ENCODE results near the gene PDZD4. TPM values are rescaled to one million over a fixed set of nuclear protein-coding genes. Genes with fewer than 3 reads are reported as not detected.

Gene PDZD4
- total RNA-seq, 1 donor from 2014 or later: 9.9 TPM

DNA sequence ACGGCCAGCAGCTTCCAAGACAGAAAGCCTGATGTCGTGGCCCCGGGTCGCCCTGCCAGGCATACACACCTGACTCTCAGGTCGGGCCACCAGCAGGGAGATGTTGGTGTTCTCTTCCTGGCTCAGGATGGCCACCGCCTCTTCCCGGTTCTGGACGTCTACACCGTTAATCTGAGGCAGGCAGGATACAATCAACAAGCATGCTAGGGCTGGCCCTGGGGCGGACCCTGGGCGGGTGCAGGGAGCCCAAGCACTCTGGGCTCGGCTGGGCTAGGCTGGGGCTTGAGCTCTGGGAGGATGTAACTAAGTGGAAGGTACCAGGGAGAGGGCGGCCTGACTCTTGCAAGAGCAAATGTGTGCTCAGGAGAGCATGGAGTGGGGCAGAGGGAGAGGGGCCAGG lies 24.9 kb downstream of the PDZD4 start:
- no peak for DNase-seq (ENCODE audit: low read depth)
- FAIRE-seq: no peak
- no peaks in the 10 kb centered on the region for H3K27me3 ChIP-seq (ENCODE audit: insufficient read depth, low read length)
- H3K27me3 Mint-ChIP-seq (ENCODE audit: low read depth, unreplicated experiment): peaks cover 2% of the 10 kb centered on the region
- H3K36me3 Mint-ChIP-seq (ENCODE audit: low read depth, unreplicated experiment): peaks cover 3% of the 10 kb centered on the region
- no peak overlapping the region for H3K4me3 ChIP-seq (ENCODE audit: insufficient read depth, low read depth, low read length)
- no peaks in the 10 kb centered on the region for H3K9me3 Mint-ChIP-seq (ENCODE audit: unreplicated experiment)
- H3K9ac ChIP-seq (ENCODE audit: low read length): no peak overlapping the region
- H3K27ac ChIP-seq (ENCODE audit: low read depth, low read length): no peak overlapping the region
- no peak overlapping the region for H3K4me2 ChIP-seq (ENCODE audit: low read length)
- H3K36me3 ChIP-seq (ENCODE audit: insufficient read depth, low read length): no peaks in the 10 kb centered on the region
- no peaks in the 10 kb centered on the region for H3K9me3 ChIP-seq (ENCODE audit: insufficient read depth, low read depth, low read length)
- no peak overlapping the region for H2AFZ ChIP-seq (ENCODE audit: low read depth, low read length)
- no peak overlapping the region for H3K27ac Mint-ChIP-seq (ENCODE audit: unreplicated experiment)
- no peaks in the 10 kb centered on the region for H3K4me1 Mint-ChIP-seq (ENCODE audit: low read depth, unreplicated experiment)
- no peak overlapping the region for H3K4me3 Mint-ChIP-seq (ENCODE audit: unreplicated experiment)
- TF ChIP-seq, protein P1, sequence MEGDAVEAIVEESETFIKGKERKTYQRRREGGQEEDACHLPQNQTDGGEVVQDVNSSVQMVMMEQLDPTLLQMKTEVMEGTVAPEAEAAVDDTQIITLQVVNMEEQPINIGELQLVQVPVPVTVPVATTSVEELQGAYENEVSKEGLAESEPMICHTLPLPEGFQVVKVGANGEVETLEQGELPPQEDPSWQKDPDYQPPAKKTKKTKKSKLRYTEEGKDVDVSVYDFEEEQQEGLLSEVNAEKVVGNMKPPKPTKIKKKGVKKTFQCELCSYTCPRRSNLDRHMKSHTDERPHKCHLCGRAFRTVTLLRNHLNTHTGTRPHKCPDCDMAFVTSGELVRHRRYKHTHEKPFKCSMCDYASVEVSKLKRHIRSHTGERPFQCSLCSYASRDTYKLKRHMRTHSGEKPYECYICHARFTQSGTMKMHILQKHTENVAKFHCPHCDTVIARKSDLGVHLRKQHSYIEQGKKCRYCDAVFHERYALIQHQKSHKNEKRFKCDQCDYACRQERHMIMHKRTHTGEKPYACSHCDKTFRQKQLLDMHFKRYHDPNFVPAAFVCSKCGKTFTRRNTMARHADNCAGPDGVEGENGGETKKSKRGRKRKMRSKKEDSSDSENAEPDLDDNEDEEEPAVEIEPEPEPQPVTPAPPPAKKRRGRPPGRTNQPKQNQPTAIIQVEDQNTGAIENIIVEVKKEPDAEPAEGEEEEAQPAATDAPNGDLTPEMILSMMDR (IDR thresholded peaks at IDR 0.05; ENCODE audit: insufficient read depth, low read depth, low read length): no peak
- TF ChIP-seq EZH2 (IDR thresholded peaks at IDR 0.05; ENCODE audit: insufficient read depth, low read length): no peak
- no peaks in the 10 kb centered on the region for H3K79me2 ChIP-seq (ENCODE audit: insufficient read depth, low read length)
- no peaks in the 10 kb centered on the region for H3K4me1 ChIP-seq (ENCODE audit: insufficient read depth, low read length)
- no peaks in the 10 kb centered on the region for H4K20me1 ChIP-seq (ENCODE audit: insufficient read depth, low read length)

DNA sequence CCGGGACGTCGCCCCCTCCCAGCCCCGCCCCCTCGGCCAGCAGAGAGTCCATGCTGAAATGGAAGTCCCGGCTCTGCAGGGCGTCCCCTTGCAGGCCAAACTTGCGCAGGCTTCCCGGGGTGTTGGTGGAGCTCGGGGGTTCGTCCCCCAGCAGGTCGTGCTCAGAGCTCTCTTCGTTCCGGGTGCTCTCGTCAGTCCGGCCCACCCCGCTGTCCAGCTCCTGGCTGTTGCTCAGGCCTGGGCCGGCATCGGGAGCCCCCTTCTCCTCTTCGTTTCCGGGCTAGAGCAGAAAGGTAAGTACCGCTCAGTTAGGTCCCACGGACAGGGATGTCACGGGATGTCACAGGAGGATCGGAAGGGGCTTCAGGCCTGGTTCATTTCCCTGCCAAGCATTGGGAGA lies 25.7 kb downstream of the PDZD4 start:
- H3K9me3 ChIP-seq (ENCODE audit: insufficient read depth, low read depth, low read length): no peaks in the 10 kb centered on the region
- no peaks in the 10 kb centered on the region for H3K4me1 ChIP-seq (ENCODE audit: insufficient read depth, low read length)
- Mint-ChIP-seq H3K4me3 (ENCODE audit: unreplicated experiment) (no peak overlapping the region), H3K36me3 (ENCODE audit: low read depth, unreplicated experiment) (peaks cover 3% of the 10 kb centered on the region), H3K9me3 (ENCODE audit: unreplicated experiment) (no peaks in the 10 kb centered on the region), H3K27me3 (ENCODE audit: low read depth, unreplicated experiment) (peaks cover 2% of the 10 kb centered on the region), H3K27ac (ENCODE audit: unreplicated experiment) (no peak overlapping the region), H3K4me1 (ENCODE audit: low read depth, unreplicated experiment) (no peaks in the 10 kb centered on the region)
- H3K79me2 ChIP-seq (ENCODE audit: insufficient read depth, low read length): no peaks in the 10 kb centered on the region
- no peak overlapping the region for H3K9ac ChIP-seq (ENCODE audit: low read length)
- H3K4me2 ChIP-seq (ENCODE audit: low read length): no peak overlapping the region
- no peak for DNase-seq (ENCODE audit: low read depth)
- TF ChIP-seq, protein P1 (IDR thresholded peaks at IDR 0.05; ENCODE audit: insufficient read depth, low read depth, low read length): no peak
- no peak for TF ChIP-seq EZH2 (IDR thresholded peaks at IDR 0.05; ENCODE audit: insufficient read depth, low read length)
- H3K4me3 ChIP-seq (ENCODE audit: insufficient read depth, low read depth, low read length): no peak overlapping the region
- no peaks in the 10 kb centered on the region for H4K20me1 ChIP-seq (ENCODE audit: insufficient read depth, low read length)
- H3K27me3 ChIP-seq (ENCODE audit: insufficient read depth, low read length): no peaks in the 10 kb centered on the region
- no peak overlapping the region for H3K27ac ChIP-seq (ENCODE audit: low read depth, low read length)
- FAIRE-seq: no peak
- no peak overlapping the region for H2AFZ ChIP-seq (ENCODE audit: low read depth, low read length)
- H3K36me3 ChIP-seq (ENCODE audit: insufficient read depth, low read length): no peaks in the 10 kb centered on the region

DNA sequence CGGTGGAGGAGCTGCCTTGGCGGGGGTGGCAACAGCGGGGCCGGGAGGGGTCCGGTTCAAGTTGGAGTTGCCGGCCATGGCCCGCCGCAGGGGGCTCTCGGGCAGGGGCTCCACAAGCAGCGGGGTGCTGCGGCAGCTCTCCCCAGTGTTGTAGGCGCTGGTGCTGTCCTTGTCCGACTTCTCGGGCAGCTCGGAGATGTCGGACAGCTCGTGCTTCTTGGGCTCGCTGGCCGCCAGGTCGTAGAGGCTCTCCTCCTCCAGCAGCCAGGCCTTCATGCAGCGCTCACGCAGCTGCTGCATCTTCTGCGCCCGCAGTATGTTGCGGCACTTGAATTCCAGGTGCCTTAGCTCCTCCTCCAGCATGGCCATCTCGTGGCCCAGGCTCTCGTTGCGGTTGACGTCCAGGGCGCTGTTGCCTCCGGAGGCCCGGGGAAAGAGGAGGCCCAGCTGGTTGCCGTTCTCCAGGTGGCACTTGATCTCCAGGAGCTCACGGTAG lies 26.2 kb downstream of the PDZD4 start:
- Histone ChIP-seq H4K20me1 (ENCODE audit: insufficient read depth, low read length) (no peaks in the 10 kb centered on the region), H3K4me3 (ENCODE audit: insufficient read depth, low read depth, low read length) (no peak overlapping the region), H2AFZ (ENCODE audit: low read depth, low read length) (no peak overlapping the region), H3K9me3 (ENCODE audit: insufficient read depth, low read depth, low read length) (no peaks in the 10 kb centered on the region), H3K4me1 (ENCODE audit: insufficient read depth, low read length) (no peaks in the 10 kb centered on the region), H3K27me3 (ENCODE audit: insufficient read depth, low read length) (no peaks in the 10 kb centered on the region), H3K27ac (ENCODE audit: low read depth, low read length) (no peak overlapping the region), H3K4me2 (ENCODE audit: low read length) (no peak overlapping the region), H3K36me3 (ENCODE audit: insufficient read depth, low read length) (peaks cover 2% of the 10 kb centered on the region), H3K79me2 (ENCODE audit: insufficient read depth, low read length) (no peaks in the 10 kb centered on the region), H3K9ac (ENCODE audit: low read length) (no peak overlapping the region)
- H3K4me1 Mint-ChIP-seq (ENCODE audit: low read depth, unreplicated experiment): no peaks in the 10 kb centered on the region
- H3K27me3 Mint-ChIP-seq (ENCODE audit: low read depth, unreplicated experiment): peaks cover 2% of the 10 kb centered on the region
- DNase-seq (ENCODE audit: low read depth) (no peak), FAIRE-seq (no peak)
- no peaks in the 10 kb centered on the region for H3K9me3 Mint-ChIP-seq (ENCODE audit: unreplicated experiment)
- no peak overlapping the region for H3K27ac Mint-ChIP-seq (ENCODE audit: unreplicated experiment)
- TF ChIP-seq, protein P1 (IDR thresholded peaks at IDR 0.05; ENCODE audit: insufficient read depth, low read depth, low read length): no peak
- no peak for TF ChIP-seq EZH2 (IDR thresholded peaks at IDR 0.05; ENCODE audit: insufficient read depth, low read length)
- H3K36me3 Mint-ChIP-seq (ENCODE audit: low read depth, unreplicated experiment): peaks cover 3% of the 10 kb centered on the region
- H3K4me3 Mint-ChIP-seq (ENCODE audit: unreplicated experiment): no peak overlapping the region
